PC-9 (cell line): ENCODE measurements around the gene SLC38A3.

Experiments used
- CTCF ChIP-seq: fragments of 200-600 bp; sonication (generic); conservative IDR thresholded peaks from 2 replicates; pipeline ENCODE4 v1.6.1; 2017; ENCODE audit warnings: mixed run types, antibody characterized with exemption, mild to moderate bottlenecking, moderate library complexity
- EZH2 ChIP-seq: fragments of 200-600 bp; sonication (generic); IDR thresholded peaks from 2 replicates; pipeline ENCODE4 v1.8.0; 2017; ENCODE audit warnings: antibody characterized with exemption, low read depth

- TF ChIP-seq CTCF (no peak), EZH2 (no peak)
These were observed 40.2 kb downstream of the SLC38A3 start for GRCh38 chr3:50245251-50245745.
